CD4-positive, alpha-beta memory T cell (primary cell): ENCODE data around the gene ZNF148. TPM values are rescaled to one million over a fixed set of nuclear protein-coding genes. Genes with fewer than 3 reads are reported as not detected.

Source experiments
- CTCF ChIA-PET: fragments of 350-600 bp; sonication (Branson Sonifier 250); formaldehyde crosslinking; loops from one replicate; lab custom pipeline; 2021; ENCODE audit warnings: inconsistent platforms; ENCODE audit not compliant: partially characterized antibody; lab: Charles Lee
- POLR2A ChIA-PET: fragments of 350-600 bp; sonication (Branson Sonifier 250); formaldehyde crosslinking; loops from one replicate; lab custom pipeline; 2021; ENCODE audit not compliant: partially characterized antibody; lab: Charles Lee
- DNase-seq, 5 donors: peaks; one replicate each; pipeline versions ENCODE4 v3.0.0 to v3.0.0-alpha.2; 2020 to 2022; ENCODE audit warnings: mixed read lengths in 1 of 5
- H3K27ac ChIP-seq: one replicate; pipeline ENCODE4 v1.7.0; 2013; ENCODE audit warnings: low read depth, low read length
- H3K27me3 ChIP-seq: 2 replicates; pipeline ENCODE4 v1.7.0; 2013; ENCODE audit warnings: mild to moderate bottlenecking, low read length, moderate library complexity; ENCODE audit not compliant: insufficient read depth
- H3K36me3 ChIP-seq: 2 replicates; pipeline ENCODE4 v1.7.0; 2013; ENCODE audit warnings: mild to moderate bottlenecking, low read length, moderate library complexity; ENCODE audit not compliant: insufficient read depth
- H3K4me1 ChIP-seq: 2 replicates; pipeline ENCODE4 v1.7.0; 2013; ENCODE audit warnings: mild to moderate bottlenecking, low read length, moderate library complexity; ENCODE audit not compliant: insufficient read depth
- H3K4me3 ChIP-seq, 2 donors: one replicate each; pipeline ENCODE4 v1.7.0; 2013; ENCODE audit warnings: low read length in 2 of 2, mild to moderate bottlenecking in 1 of 2
- H3K9me3 ChIP-seq, 2 donors: one replicate each; pipeline ENCODE4 v1.7.0; 2013; ENCODE audit warnings: low read length in 2 of 2, control low read depth in 1 of 2; ENCODE audit not compliant: control insufficient read depth in 1 of 2
- H3K27ac Mint-ChIP-seq, 7 donors: one replicate each; pipeline ENCODE4 v1.8.0; 2020 to 2021; ENCODE audit warnings: mixed read lengths in 7 of 7, mild to moderate bottlenecking in 6 of 7, inconsistent platforms in 3 of 7, moderate library complexity in 3 of 7
- H3K27me3 Mint-ChIP-seq, 2 donors: one replicate each; pipeline ENCODE4 v1.8.0; 2020 to 2021; ENCODE audit warnings: mixed read lengths in 2 of 2
- H3K36me3 Mint-ChIP-seq, 2 donors: one replicate each; pipeline ENCODE4 v1.8.0; 2020 to 2021; ENCODE audit warnings: mixed read lengths in 2 of 2, inconsistent platforms in 1 of 2, mild to moderate bottlenecking in 1 of 2
- H3K4me1 Mint-ChIP-seq, 4 donors: one replicate each; pipeline ENCODE4 v1.8.0; 2020 to 2021; ENCODE audit warnings: mixed read lengths in 4 of 4, mild to moderate bottlenecking in 1 of 4
- H3K4me3 Mint-ChIP-seq, 8 donors: one replicate each; pipeline ENCODE4 v1.8.0; 2020 to 2021; ENCODE audit warnings: mixed read lengths in 8 of 8, mild to moderate bottlenecking in 7 of 8, moderate library complexity in 6 of 8, inconsistent platforms in 3 of 8
- H3K9me3 Mint-ChIP-seq, 8 donors: one replicate each; pipeline ENCODE4 v1.8.0; 2020 to 2021; ENCODE audit warnings: mixed read lengths in 8 of 8, mild to moderate bottlenecking in 5 of 8, inconsistent platforms in 3 of 8, moderate library complexity in 1 of 8
- intact Hi-C: fragments of 100-400 bp; cut with micrococcal nuclease; formaldehyde crosslinking; loops from one replicate; pipeline ENCODE4 v1.15.1; 2023
- polyA plus RNA-seq, 2 donors: library from polyadenylated mRNA; unstranded; fragments of 300-500 nt; fragmentation: Illumina TruSeq; gene quantifications; one replicate each; pipeline ENCODE4 v1.2.3, GENCODE V29; 2021
- total RNA-seq, 2 experiments: library from RNA; stranded (reverse); gene quantifications; one replicate each; pipeline ENCODE4 v1.2.3, GENCODE V29; 2021

Gene ZNF148
- total and polyA plus RNA-seq, 4 experiments from 2014 or later, result 60.6 to 74.7 (median 64.0) TPM

GRCh38 chr3:125403789-125404188, 28.7 kb upstream of the ZNF148 start:
- no peaks in the 10 kb centered on the region for H3K36me3 ChIP-seq
- H3K9me3 Mint-ChIP-seq, result peaks cover 0 to 21% (median 10%) of the 10 kb centered on the region in 8 donors
- CTCF ChIA-PET, result no interaction called here
- H3K4me1 ChIP-seq, result no peaks in the 10 kb centered on the region
- H3K4me1 Mint-ChIP-seq, result peaks cover 0 to 3% (median under 1%) of the 10 kb centered on the region in 4 donors
- no peak overlapping the region for H3K4me3 Mint-ChIP-seq
- H3K27ac Mint-ChIP-seq, result no peak overlapping the region
- H3K4me3 ChIP-seq, result no peak overlapping the region
- H3K27ac ChIP-seq, result no peak overlapping the region
- no peak for DNase-seq
- no peaks in the 10 kb centered on the region for H3K36me3 Mint-ChIP-seq
- no peaks in the 10 kb centered on the region for H3K27me3 ChIP-seq
- intact Hi-C loops, result no loop called here
- no peaks in the 10 kb centered on the region for H3K9me3 ChIP-seq
- POLR2A ChIA-PET, result no interaction called here
- peaks cover 2 to 9% of the 10 kb centered on the region in 2 donors for H3K27me3 Mint-ChIP-seq

- peaks cover 2 to 13% of the 10 kb centered on the region in 2 donors for H3K27me3 Mint-ChIP-seq
These were observed 27.5 kb upstream of the ZNF148 start for GRCh38 chr3:125402639-125403038.

GRCh38 chr3:125401402-125401801, 26.3 kb upstream of the ZNF148 start:
- ChIA-PET CTCF (no interaction called here), POLR2A (no interaction called here)
- H3K27ac Mint-ChIP-seq, result no peak overlapping the region
- intact Hi-C loops, result no loop called here
- no peaks in the 10 kb centered on the region for H3K9me3 ChIP-seq
- H3K4me1 ChIP-seq, result no peaks in the 10 kb centered on the region
- no peaks in the 10 kb centered on the region for H3K36me3 Mint-ChIP-seq
- no peak overlapping the region for H3K4me3 Mint-ChIP-seq
- no peaks in the 10 kb centered on the region for H3K36me3 ChIP-seq
- H3K27ac ChIP-seq, result no peak overlapping the region
- no peaks in the 10 kb centered on the region for H3K27me3 ChIP-seq
- peaks cover 2 to 12% of the 10 kb centered on the region in 2 donors for H3K27me3 Mint-ChIP-seq
- no peak for DNase-seq
- no peak overlapping the region for H3K4me3 ChIP-seq
- H3K9me3 Mint-ChIP-seq, result peaks cover 0 to 20% (median 10%) of the 10 kb centered on the region in 8 donors
- H3K4me1 Mint-ChIP-seq, result peaks cover 0 to 3% (median under 1%) of the 10 kb centered on the region in 4 donors

More at GRCh38 chr3:125402639-125403038, 27.5 kb upstream of the ZNF148 start:
- H3K9me3 ChIP-seq, result no peaks in the 10 kb centered on the region
- H3K36me3 ChIP-seq, result no peaks in the 10 kb centered on the region
- no peak overlapping the region for H3K27ac ChIP-seq
- no peak overlapping the region for H3K27ac Mint-ChIP-seq
- H3K4me1 Mint-ChIP-seq, result peaks cover 0 to 3% (median under 1%) of the 10 kb centered on the region in 4 donors
- H3K4me3 Mint-ChIP-seq, result no peak overlapping the region
- peaks cover 0 to 21% (median 10%) of the 10 kb centered on the region in 8 donors for H3K9me3 Mint-ChIP-seq
- no peak overlapping the region for H3K4me3 ChIP-seq
- intact Hi-C loops, result no loop called here
- no peaks in the 10 kb centered on the region for H3K4me1 ChIP-seq
- ChIA-PET POLR2A (no interaction called here), CTCF (no interaction called here)
- H3K36me3 Mint-ChIP-seq, result no peaks in the 10 kb centered on the region
- no peaks in the 10 kb centered on the region for H3K27me3 ChIP-seq
- DNase-seq, result no peak

- intact Hi-C loops, result no loop called here
- no peaks in the 10 kb centered on the region for H3K4me1 ChIP-seq
- H3K27me3 Mint-ChIP-seq, result peaks cover 6% of the 10 kb centered on the region in 2 donors
- no peaks in the 10 kb centered on the region for H3K36me3 ChIP-seq
- no peaks in the 10 kb centered on the region for H3K27me3 ChIP-seq
- no peaks in the 10 kb centered on the region for H3K36me3 Mint-ChIP-seq
- DNase-seq, result no peak
- no peak overlapping the region for H3K27ac Mint-ChIP-seq
- ChIA-PET CTCF (no interaction called here), POLR2A (no interaction called here)
- no peaks in the 10 kb centered on the region for H3K9me3 ChIP-seq
- no peak overlapping the region for H3K4me3 ChIP-seq
- no peaks in the 10 kb centered on the region for H3K4me1 Mint-ChIP-seq
- no peak overlapping the region for H3K4me3 Mint-ChIP-seq
- peaks cover 0 to 3% (median 0%) of the 10 kb centered on the region in 8 donors for H3K9me3 Mint-ChIP-seq
- no peak overlapping the region for H3K27ac ChIP-seq
These were observed 23.8 kb upstream of the ZNF148 start for GRCh38 chr3:125398952-125399351.

- CTCF ChIA-PET, result no interaction called here
- H3K9me3 ChIP-seq, result no peaks in the 10 kb centered on the region
- intact Hi-C loops, result no loop called here
These were observed 20.0 kb upstream of the ZNF148 start for GRCh38 chr3:125395091-125395490.

GRCh38 chr3:125394406-125394805, 19.3 kb upstream of the ZNF148 start:
- H3K27ac ChIP-seq, result no peak overlapping the region
- Mint-ChIP-seq H3K4me3 (no peak overlapping the region), H3K27me3 (peaks cover 8 to 10% of the 10 kb centered on the region in 2 donors), H3K4me1 (peaks cover 5 to 9% (median 6%) of the 10 kb centered on the region in 4 donors), H3K27ac (no peak overlapping the region), H3K36me3 (no peaks in the 10 kb centered on the region), H3K9me3 (peaks cover 0 to 3% (median 0%) of the 10 kb centered on the region in 8 donors)
- H3K27me3 ChIP-seq, result no peaks in the 10 kb centered on the region
- ChIA-PET POLR2A (no interaction called here), CTCF (no interaction called here)
- no peak overlapping the region for H3K4me3 ChIP-seq
- peaks cover 7% of the 10 kb centered on the region for H3K4me1 ChIP-seq
- no peaks in the 10 kb centered on the region for H3K36me3 ChIP-seq
- intact Hi-C loops, result no loop called here
- H3K9me3 ChIP-seq, result no peaks in the 10 kb centered on the region
- no peak for DNase-seq

More at GRCh38 chr3:125395091-125395490, 20.0 kb upstream of the ZNF148 start:
- Mint-ChIP-seq H3K9me3 (peaks cover 0 to 3% (median 0%) of the 10 kb centered on the region in 8 donors), H3K4me1 (peaks cover 0 to 4% (median 2%) of the 10 kb centered on the region in 4 donors), H3K4me3 (no peak overlapping the region), H3K36me3 (no peaks in the 10 kb centered on the region), H3K27ac (no peak overlapping the region), H3K27me3 (peaks cover 8 to 10% of the 10 kb centered on the region in 2 donors)
- H3K27me3 ChIP-seq, result no peaks in the 10 kb centered on the region
- no peak overlapping the region for H3K27ac ChIP-seq
- peaks cover under 1% of the 10 kb centered on the region for H3K4me1 ChIP-seq
- H3K4me3 ChIP-seq, result no peak overlapping the region
- H3K36me3 ChIP-seq, result no peaks in the 10 kb centered on the region
- POLR2A ChIA-PET, result no interaction called here
- DNase-seq, result no peak

- POLR2A ChIA-PET, result interaction anchor here (0.7 to 1.1 kb wide), 2 partner anchors 8 to 14 kb away, joined by 3 to 4 read pairs; partner anchors contain the start of gene ZNF148
- intact Hi-C loops, result no loop called here
- peaks cover 11 to 20% (median 16%) of the 10 kb centered on the region in 4 donors for H3K4me1 Mint-ChIP-seq
These were observed 14.2 kb upstream of the ZNF148 start for GRCh38 chr3:125389282-125389681.

More at GRCh38 chr3:125389282-125389681, 14.2 kb upstream of the ZNF148 start:
- H3K9me3 Mint-ChIP-seq, result no peaks in the 10 kb centered on the region
- peak in 2 of 5 donors; percentile 2 to 6 for DNase-seq
- peaks cover 3 to 5% of the 10 kb centered on the region in 2 donors for H3K27me3 Mint-ChIP-seq
- H3K27ac ChIP-seq, result no peak overlapping the region
- no peaks in the 10 kb centered on the region for H3K27me3 ChIP-seq
- H3K27ac Mint-ChIP-seq, result peak overlapping the region in 1 of 7 donors; percentile 72
- H3K36me3 ChIP-seq, result no peaks in the 10 kb centered on the region
- H3K4me3 Mint-ChIP-seq, result peak overlapping the region in 6 of 8 donors; percentile 18 to 69 (median 50)
- H3K4me3 ChIP-seq, result no peak overlapping the region
- no peaks in the 10 kb centered on the region for H3K36me3 Mint-ChIP-seq
- H3K4me1 ChIP-seq, result peaks cover 14% of the 10 kb centered on the region
- CTCF ChIA-PET, result no interaction called here
- H3K9me3 ChIP-seq, result no peaks in the 10 kb centered on the region
